Ectodermal cell (in vitro differentiated cells): ENCODE results near the gene IGSF1.

Source experiments
- H3K27ac ChIP-seq: 2 replicates; pipeline ENCODE4 v1.7.0; 2013; ENCODE audit warnings: mild to moderate bottlenecking, low read depth, low read length; ENCODE audit not compliant: insufficient read depth, poor library complexity, severe bottlenecking
- H3K27me3 ChIP-seq: 2 replicates; pipeline ENCODE4 v1.7.0; 2013; ENCODE audit warnings: mild to moderate bottlenecking, low read length; ENCODE audit not compliant: insufficient read depth, control insufficient read depth, poor library complexity, severe bottlenecking
- H3K36me3 ChIP-seq: one replicate; pipeline ENCODE4 v1.7.0; 2013; ENCODE audit warnings: low read length; ENCODE audit not compliant: control insufficient read depth, insufficient read depth
- H3K4me1 ChIP-seq: one replicate; pipeline ENCODE4 v1.7.0; 2013; ENCODE audit warnings: low read length; ENCODE audit not compliant: control insufficient read depth, insufficient read depth
- H3K4me3 ChIP-seq: 2 replicates; pipeline ENCODE4 v1.7.0; 2013; ENCODE audit warnings: low read depth, low read length, control low read depth; ENCODE audit not compliant: insufficient read depth
- H3K9me3 ChIP-seq: 2 replicates; pipeline ENCODE4 v1.7.0; 2013; ENCODE audit warnings: mild to moderate bottlenecking, low read length, moderate library complexity; ENCODE audit not compliant: control insufficient read depth
- WGBS, 2 experiments: methylation state at CpG; one replicate each; pipeline ENCODE4 v1.1.7; 2013; ENCODE audit warnings: missing lambda C conversion rate in 2 of 2; 5-methylcytosine and 5-hydroxymethylcytosine counted together

IGSF1 gene

DNA sequence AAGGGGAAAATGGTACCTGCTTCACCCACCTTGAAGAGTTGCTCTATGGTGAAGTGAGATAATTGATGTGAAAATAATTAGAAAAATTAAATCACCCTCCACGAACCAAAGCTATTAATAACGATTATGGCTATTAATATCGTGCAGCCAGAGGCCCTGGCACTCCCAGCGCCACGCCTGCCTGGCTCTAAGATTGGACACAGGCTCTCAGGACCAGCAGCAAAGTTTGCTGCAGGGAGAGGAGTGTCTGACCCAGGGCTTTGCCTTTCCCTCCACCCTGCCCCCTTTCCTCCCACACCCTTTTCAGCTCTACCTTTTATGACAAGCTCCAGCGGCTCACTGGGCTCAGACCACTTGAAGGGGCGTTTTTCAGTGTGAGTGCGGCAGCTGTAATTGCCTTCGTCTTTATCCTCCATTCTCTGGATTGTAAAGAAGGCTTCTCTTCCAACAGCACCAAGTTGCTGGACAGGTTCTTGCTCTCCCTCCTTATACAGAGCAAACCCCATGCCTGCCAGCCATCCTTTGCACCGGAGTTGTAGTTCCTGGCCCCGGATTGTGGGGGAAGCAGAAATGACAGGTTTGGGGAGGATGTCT lies 11.5 kb downstream of the IGSF1 start:
- Histone ChIP-seq H3K4me3 (no peak overlapping the region), H3K27me3 (no peaks in the 10 kb centered on the region), H3K9me3 (no peaks in the 10 kb centered on the region), H3K4me1 (no peaks in the 10 kb centered on the region), H3K27ac (no peak overlapping the region), H3K36me3 (no peaks in the 10 kb centered on the region)
- 67 to 72% methylated on average over 11 of the region's 11 CpGs for WGBS, 2 experiments

GRCh38 chrX:131273011-131273410 lies 16.1 kb downstream of the IGSF1 start:
- Histone ChIP-seq H3K27ac (no peak overlapping the region), H3K9me3 (no peaks in the 10 kb centered on the region), H3K4me3 (no peak overlapping the region), H3K4me1 (no peaks in the 10 kb centered on the region), H3K27me3 (no peaks in the 10 kb centered on the region), H3K36me3 (no peaks in the 10 kb centered on the region)
- 90 to 97% methylated on average over 3 to 5 of the region's 5 CpGs for WGBS, 2 experiments

- Histone ChIP-seq H3K36me3 (no peaks in the 10 kb centered on the region), H3K9me3 (no peaks in the 10 kb centered on the region), H3K27me3 (no peaks in the 10 kb centered on the region), H3K27ac (no peak overlapping the region), H3K4me1 (no peaks in the 10 kb centered on the region), H3K4me3 (no peak overlapping the region)
- 73 to 83% methylated on average over 3 of the region's 3 CpGs for WGBS, 2 experiments
Measured at GRCh38 chrX:131271826-131272225, 17.3 kb downstream of the IGSF1 start.

- Histone ChIP-seq H3K27me3 (no peaks in the 10 kb centered on the region), H3K36me3 (no peaks in the 10 kb centered on the region), H3K4me3 (no peak overlapping the region), H3K4me1 (no peaks in the 10 kb centered on the region), H3K9me3 (no peaks in the 10 kb centered on the region), H3K27ac (no peak overlapping the region)
- WGBS, 2 experiments, result 80 to 100% methylated on average over 1 of the region's 3 CpGs
Measured at GRCh38 chrX:131271274-131271673, 17.8 kb downstream of the IGSF1 start.

DNA sequence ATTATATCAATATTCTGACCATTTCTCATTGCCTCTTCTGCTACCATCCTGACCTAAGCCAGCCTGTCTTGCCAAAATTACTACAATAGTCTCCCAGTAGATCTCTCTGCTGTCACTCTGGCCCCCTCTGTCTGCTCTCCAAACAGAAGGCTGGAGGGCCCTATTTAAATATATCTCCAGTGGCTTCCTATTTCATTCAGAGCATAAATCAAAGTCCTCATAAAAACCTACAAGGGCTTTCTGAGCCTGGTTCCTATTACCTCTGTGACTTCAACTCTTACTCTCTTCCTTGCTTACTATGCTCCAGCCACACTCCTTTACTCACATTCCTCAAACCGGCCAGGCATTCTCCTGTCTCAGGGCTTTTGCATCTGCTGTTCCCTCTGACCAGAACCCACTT lies 19.0 kb downstream of the IGSF1 start:
- no peaks in the 10 kb centered on the region for H3K36me3 ChIP-seq
- no peaks in the 10 kb centered on the region for H3K27me3 ChIP-seq
- H3K9me3 ChIP-seq, result no peaks in the 10 kb centered on the region
- no peak overlapping the region for H3K4me3 ChIP-seq
- 0% methylated on average over 1 of the region's 1 CpG for WGBS, 2 experiments
- H3K4me1 ChIP-seq, result no peaks in the 10 kb centered on the region
- H3K27ac ChIP-seq, result no peak overlapping the region

DNA sequence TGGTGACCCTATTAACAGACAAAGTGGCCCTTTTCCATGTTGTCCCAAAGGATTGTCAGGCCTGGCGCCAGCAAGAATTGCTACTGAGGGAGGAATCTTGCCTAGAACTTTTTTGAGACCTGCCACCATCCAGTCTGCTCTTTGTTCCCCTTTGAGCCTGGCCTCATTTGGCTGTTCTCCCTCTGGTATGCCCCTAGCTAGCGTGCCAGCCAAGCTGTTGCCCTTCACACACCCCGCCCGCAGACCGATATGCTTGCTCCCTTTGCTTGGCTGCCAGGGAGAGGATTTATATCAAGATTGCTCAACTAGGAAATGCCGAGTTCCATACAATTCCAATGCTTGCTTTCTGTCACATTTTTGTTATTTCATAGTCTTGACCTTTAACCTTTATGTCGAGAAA lies 24.4 kb downstream of the IGSF1 start:
- H3K27me3 ChIP-seq, result no peaks in the 10 kb centered on the region
- no peak overlapping the region for H3K27ac ChIP-seq
- H3K4me3 ChIP-seq, result no peak overlapping the region
- no peaks in the 10 kb centered on the region for H3K9me3 ChIP-seq
- 91 to 94% methylated on average over 7 of the region's 7 CpGs for WGBS, 2 experiments
- H3K4me1 ChIP-seq, result no peaks in the 10 kb centered on the region
- H3K36me3 ChIP-seq, result no peaks in the 10 kb centered on the region

DNA sequence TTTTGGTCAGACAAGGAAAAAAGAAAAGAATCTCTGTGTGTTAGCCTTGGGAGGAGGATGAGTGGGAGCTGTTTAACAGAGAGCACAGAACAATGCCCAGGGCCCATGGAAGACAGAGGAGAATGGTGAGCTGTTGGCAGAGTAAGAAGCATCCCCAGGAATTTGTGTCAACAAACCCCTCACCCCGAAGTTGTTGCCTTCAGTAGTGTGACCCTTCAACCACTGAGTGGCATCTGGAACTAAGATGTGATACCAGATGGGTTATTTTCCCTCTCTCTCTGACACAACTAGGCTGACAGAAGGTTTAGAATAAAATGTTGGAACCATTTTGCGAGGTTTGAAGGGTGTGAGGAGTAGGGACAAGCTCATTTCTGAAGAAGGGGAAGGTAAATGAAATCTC lies 25.1 kb downstream of the IGSF1 start:
- Histone ChIP-seq H3K9me3 (no peaks in the 10 kb centered on the region), H3K36me3 (no peaks in the 10 kb centered on the region), H3K27me3 (no peaks in the 10 kb centered on the region), H3K4me3 (no peak overlapping the region), H3K4me1 (no peaks in the 10 kb centered on the region), H3K27ac (no peak overlapping the region)
- WGBS, 2 experiments, result 81 to 93% methylated on average over 2 of the region's 2 CpGs

DNA sequence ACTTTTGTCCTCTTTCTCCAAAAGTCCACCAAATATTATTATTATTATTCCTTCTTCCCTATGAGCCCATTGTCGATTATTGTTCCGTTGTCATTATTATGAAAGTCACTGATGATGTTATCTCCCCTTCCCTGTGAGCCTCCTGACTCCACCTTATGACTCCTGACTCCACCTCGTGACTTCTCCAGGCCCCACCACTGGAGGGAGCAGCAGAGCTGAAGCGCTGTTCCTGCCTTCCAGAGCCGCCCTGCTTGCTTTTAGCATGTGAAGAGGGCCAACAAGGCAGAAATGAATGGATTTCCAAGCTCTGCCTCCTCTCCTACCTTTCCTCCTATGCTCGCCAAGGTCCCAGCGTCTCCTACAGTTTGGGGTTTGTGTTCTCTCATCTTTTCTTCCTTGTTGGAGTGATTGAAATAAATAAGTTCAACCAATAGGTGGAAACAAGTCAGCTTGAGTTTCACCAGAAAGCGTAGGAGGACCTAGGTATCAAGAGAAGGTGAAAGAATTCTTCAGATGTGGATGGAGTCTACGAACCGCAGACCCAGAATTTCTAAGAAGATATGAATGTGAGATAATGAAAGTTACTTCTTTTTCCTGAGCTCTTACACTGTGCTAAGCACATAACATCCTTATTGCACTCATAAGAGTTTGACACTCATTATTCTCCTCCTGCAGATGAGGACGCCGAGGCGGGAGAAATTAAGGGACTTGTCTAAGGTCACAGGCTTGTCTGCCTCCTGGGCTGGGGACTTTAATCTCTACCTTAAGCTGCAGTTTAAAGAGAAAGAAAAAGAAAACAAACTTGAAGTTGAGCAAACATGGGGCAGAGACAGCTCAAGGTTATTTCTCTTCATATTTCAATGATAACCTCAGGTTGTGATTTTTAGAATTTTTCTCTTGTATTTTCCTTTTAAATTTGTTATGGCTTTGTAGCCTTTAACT lies 26.1 kb downstream of the IGSF1 start:
- Histone ChIP-seq H3K27me3 (no peaks in the 10 kb centered on the region), H3K36me3 (no peaks in the 10 kb centered on the region), H3K4me3 (no peak overlapping the region), H3K4me1 (no peaks in the 10 kb centered on the region), H3K27ac (no peak overlapping the region), H3K9me3 (no peaks in the 10 kb centered on the region)
- 73 to 75% methylated on average over 7 to 13 of the region's 13 CpGs for WGBS, 2 experiments

DNA sequence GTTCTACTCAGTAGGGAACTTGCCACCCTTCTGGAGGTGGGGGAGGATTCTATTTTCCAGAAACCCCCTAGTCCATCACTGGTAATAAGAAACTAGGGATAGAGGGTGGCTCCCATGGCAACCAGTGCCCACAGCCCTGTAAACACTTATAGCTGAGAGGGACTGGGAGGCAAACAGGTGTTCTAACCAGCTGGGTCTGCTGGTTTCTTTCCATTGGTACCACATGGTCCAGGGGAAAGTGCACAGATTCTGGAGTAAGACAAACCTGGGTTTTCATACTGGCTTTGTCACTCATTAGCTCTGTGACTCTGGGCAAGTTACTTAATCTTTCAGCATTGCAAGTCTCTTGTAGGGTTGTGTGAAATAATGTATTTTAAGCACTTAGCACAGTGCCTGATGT lies 26.9 kb downstream of the IGSF1 start:
- Histone ChIP-seq H3K9me3 (no peaks in the 10 kb centered on the region), H3K27me3 (no peaks in the 10 kb centered on the region), H3K4me3 (no peak overlapping the region), H3K27ac (no peak overlapping the region), H3K36me3 (no peaks in the 10 kb centered on the region), H3K4me1 (no peaks in the 10 kb centered on the region)

- Histone ChIP-seq H3K4me3 (no peak overlapping the region), H3K27ac (no peak overlapping the region), H3K4me1 (no peaks in the 10 kb centered on the region), H3K27me3 (no peaks in the 10 kb centered on the region), H3K9me3 (no peaks in the 10 kb centered on the region), H3K36me3 (no peaks in the 10 kb centered on the region)
Measured at GRCh38 chrX:131257367-131257766, 31.7 kb downstream of the IGSF1 start.
